ENCODE results near the gene FAM171A1.

Gene FAM171A1

GRCh38 chr10:15368101-15368855 lies 2.8 kb downstream of the FAM171A1 start:
- H3K4me3 ChIP-seq (ENCODE audit: severe bottlenecking) = no peak overlapping the region
- no peaks in the 10 kb centered on the region for H3K9me3 ChIP-seq (ENCODE audit: severe bottlenecking)
- no peaks in the 10 kb centered on the region for H3K36me3 ChIP-seq (ENCODE audit: low read depth)
- no peak overlapping the region for H3K27ac ChIP-seq (ENCODE audit: poor library complexity, severe bottlenecking)
- DNase-seq (ENCODE audit: low spot score) (no peak), ATAC-seq (ENCODE audit: low read depth) (no peak)
- H3K4me1 ChIP-seq (ENCODE audit: insufficient read depth, poor library complexity, severe bottlenecking) = no peaks in the 10 kb centered on the region
- H3K27me3 ChIP-seq (ENCODE audit: insufficient read depth, poor library complexity, severe bottlenecking) = peaks cover 7% of the 10 kb centered on the region
- TF ChIP-seq, protein P1, sequence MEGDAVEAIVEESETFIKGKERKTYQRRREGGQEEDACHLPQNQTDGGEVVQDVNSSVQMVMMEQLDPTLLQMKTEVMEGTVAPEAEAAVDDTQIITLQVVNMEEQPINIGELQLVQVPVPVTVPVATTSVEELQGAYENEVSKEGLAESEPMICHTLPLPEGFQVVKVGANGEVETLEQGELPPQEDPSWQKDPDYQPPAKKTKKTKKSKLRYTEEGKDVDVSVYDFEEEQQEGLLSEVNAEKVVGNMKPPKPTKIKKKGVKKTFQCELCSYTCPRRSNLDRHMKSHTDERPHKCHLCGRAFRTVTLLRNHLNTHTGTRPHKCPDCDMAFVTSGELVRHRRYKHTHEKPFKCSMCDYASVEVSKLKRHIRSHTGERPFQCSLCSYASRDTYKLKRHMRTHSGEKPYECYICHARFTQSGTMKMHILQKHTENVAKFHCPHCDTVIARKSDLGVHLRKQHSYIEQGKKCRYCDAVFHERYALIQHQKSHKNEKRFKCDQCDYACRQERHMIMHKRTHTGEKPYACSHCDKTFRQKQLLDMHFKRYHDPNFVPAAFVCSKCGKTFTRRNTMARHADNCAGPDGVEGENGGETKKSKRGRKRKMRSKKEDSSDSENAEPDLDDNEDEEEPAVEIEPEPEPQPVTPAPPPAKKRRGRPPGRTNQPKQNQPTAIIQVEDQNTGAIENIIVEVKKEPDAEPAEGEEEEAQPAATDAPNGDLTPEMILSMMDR (IDR thresholded peaks at IDR 0.05; ENCODE audit: poor library complexity, severe bottlenecking) = no peak

- no peak overlapping the region for H3K27ac ChIP-seq (ENCODE audit: poor library complexity, severe bottlenecking)
- no peak overlapping the region for H3K4me3 ChIP-seq (ENCODE audit: severe bottlenecking)
- H3K36me3 ChIP-seq (ENCODE audit: low read depth) = no peaks in the 10 kb centered on the region
- DNase-seq (ENCODE audit: low spot score) = no peak
- H3K9me3 ChIP-seq (ENCODE audit: severe bottlenecking) = no peaks in the 10 kb centered on the region
- no peaks in the 10 kb centered on the region for H3K4me1 ChIP-seq (ENCODE audit: insufficient read depth, poor library complexity, severe bottlenecking)
- ATAC-seq (ENCODE audit: low read depth) = no peak
- peaks cover 7% of the 10 kb centered on the region for H3K27me3 ChIP-seq (ENCODE audit: insufficient read depth, poor library complexity, severe bottlenecking)
- TF ChIP-seq, protein P1 (IDR thresholded peaks at IDR 0.05; ENCODE audit: poor library complexity, severe bottlenecking) = no peak
Measured at GRCh38 chr10:15367296-15368085, 3.6 kb downstream of the FAM171A1 start.

- no peak overlapping the region for H3K4me3 ChIP-seq (ENCODE audit: severe bottlenecking)
- TF ChIP-seq, protein P1 (IDR thresholded peaks at IDR 0.05; ENCODE audit: poor library complexity, severe bottlenecking) = no peak
- no peak overlapping the region for H3K27ac ChIP-seq (ENCODE audit: poor library complexity, severe bottlenecking)
- ATAC-seq (ENCODE audit: low read depth) (no peak), DNase-seq (ENCODE audit: low spot score) (no peak)
- H3K9me3 ChIP-seq (ENCODE audit: severe bottlenecking) = no peaks in the 10 kb centered on the region
- H3K27me3 ChIP-seq (ENCODE audit: insufficient read depth, poor library complexity, severe bottlenecking) = peaks cover 7% of the 10 kb centered on the region
- H3K4me1 ChIP-seq (ENCODE audit: insufficient read depth, poor library complexity, severe bottlenecking) = no peaks in the 10 kb centered on the region
- H3K36me3 ChIP-seq (ENCODE audit: low read depth) = no peaks in the 10 kb centered on the region
Measured at GRCh38 chr10:15365692-15366091, 5.4 kb downstream of the FAM171A1 start.

DNA sequence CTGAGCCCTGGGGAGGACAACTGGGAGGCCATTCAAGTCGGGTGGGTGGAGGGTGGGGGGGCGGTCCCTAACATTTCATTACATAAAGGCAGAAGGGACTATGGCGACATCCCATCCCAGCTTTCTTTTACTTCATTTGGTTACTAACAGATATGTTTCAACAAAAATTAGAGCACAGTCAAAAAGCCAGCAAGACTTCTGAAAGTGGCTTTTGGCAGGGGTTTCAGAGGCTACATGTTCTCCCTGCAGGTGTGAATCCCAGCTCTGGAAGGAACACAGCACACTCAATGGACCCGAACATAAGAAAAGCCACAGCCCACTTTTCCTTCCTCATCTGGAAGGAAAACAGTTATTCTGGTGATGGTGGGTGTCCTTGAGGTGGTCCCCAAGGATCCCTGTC lies 7.1 kb downstream of the FAM171A1 start:
- Histone ChIP-seq H3K27me3 (ENCODE audit: insufficient read depth, poor library complexity, severe bottlenecking) (peaks cover 3% of the 10 kb centered on the region), H3K36me3 (ENCODE audit: low read depth) (no peaks in the 10 kb centered on the region), H3K4me1 (ENCODE audit: insufficient read depth, poor library complexity, severe bottlenecking) (no peaks in the 10 kb centered on the region), H3K4me3 (ENCODE audit: severe bottlenecking) (no peak overlapping the region), H3K27ac (ENCODE audit: poor library complexity, severe bottlenecking) (no peak overlapping the region), H3K9me3 (ENCODE audit: severe bottlenecking) (no peaks in the 10 kb centered on the region)
- ATAC-seq (ENCODE audit: low read depth) (no peak), DNase-seq (ENCODE audit: low spot score) (no peak)
- TF ChIP-seq, protein P1 (IDR thresholded peaks at IDR 0.05; ENCODE audit: poor library complexity, severe bottlenecking) = no peak
